ENCODE data around the gene JTB.
"Not testable (repeated sequence)": the region's sequence is repeated elsewhere in the genome, so short reads cannot be mapped to it uniquely, and the experiment has no call there.

GRCh38 chr1:153981735-153982134 is 4.3 kb upstream of the JTB start:
- TF ChIP-seq CTCF (IDR thresholded peaks at IDR 0.05); EZH2 (IDR thresholded peaks at IDR 0.05; ENCODE audit: borderline replicate concordance, insufficient read depth, low read depth, low read length, poor library complexity, severe bottlenecking): not testable (repeated sequence)
